ENCODE measurements around the gene PPP2R5C. TPM values are rescaled to one million over a fixed set of nuclear protein-coding genes. Genes with fewer than 3 reads are reported as not detected.
A peak's percentile ranks its signal among the peaks of the same experiment; 100 is the strongest.

The PPP2R5C gene
- total and polyA plus RNA-seq, 2 of the 8 experiments (the other 6 are each of a cell fraction or from before 2014, with no cell fraction given): 49.6 to 95.9 TPM

DNA sequence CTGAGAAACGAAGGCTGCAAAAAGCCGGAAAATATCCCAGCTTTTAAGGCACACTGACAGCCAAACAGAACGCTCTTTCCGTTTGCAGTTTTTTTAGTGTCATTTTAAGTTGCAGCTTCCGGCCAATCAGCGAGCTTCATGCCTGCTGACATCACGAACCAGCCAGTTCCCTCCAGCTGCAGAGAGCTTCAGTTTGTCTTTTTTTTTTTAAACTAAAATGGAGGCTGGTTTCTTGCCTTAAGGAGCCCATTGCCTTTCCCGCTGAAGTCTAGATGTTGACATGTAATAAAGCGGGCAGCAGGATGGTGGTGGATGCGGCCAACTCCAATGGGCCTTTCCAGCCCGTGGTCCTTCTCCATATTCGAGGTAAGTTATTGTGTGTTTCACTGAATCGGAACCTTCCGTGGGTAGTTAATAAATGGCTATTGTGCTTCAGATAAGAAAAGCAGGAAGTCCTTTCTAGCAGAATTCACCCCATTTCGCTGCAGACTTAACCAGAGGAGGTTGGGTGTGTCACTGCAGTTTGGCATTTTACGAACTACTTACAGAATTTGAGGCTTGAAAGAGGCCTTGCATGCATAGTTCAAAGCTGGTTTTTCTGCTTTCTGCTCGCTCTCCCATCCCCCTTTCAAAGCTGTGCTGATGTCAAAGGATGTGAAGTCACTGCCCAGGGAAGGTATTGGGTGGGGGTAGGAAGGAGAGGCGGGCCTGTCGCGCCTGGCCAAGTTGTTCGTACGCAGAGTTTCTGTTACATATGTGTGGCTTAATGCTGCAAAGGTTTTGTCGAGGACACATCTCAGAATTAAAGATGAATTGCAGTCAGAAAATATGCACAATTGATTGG is 48.4 kb downstream of the PPP2R5C start:
- peak; percentile 85 for FAIRE-seq
- CTCF ChIA-PET (ENCODE audit: partially characterized antibody): interaction anchor here (0.6 to 3.8 kb wide), 8 partner anchors 31 to 689 kb away, joined by 3 to 38 read pairs (median 4); no protein-coding TSS in a partner anchor
- H3K9ac ChIP-seq (replicated peaks in 1 of 4; ENCODE audit: extremely low read depth in 1 of 4, low read depth in 3 of 4, low read length in 3 of 4): peak overlapping the region; percentile 95 to 99 (median 98)
- no peak for TF ChIP-seq KDM1A (IDR thresholded peaks at IDR 0.05; ENCODE audit: borderline replicate concordance, low read length)
- no peak for TF ChIP-seq MAFK (IDR thresholded peaks at IDR 0.05; ENCODE audit: low read depth, low read length)
- peak; percentile 53; the same call in 1 of the 2 replicates for TF ChIP-seq CHD2 (IDR thresholded peaks at IDR 0.05; ENCODE audit: low read length)
- peak; percentile 74 to 87 for TF ChIP-seq POLR2A (IDR thresholded peaks at IDR 0.05; ENCODE audit: control extremely low read depth in 1 of 2, low read depth in 2 of 2, low read length in 2 of 2)
- TF ChIP-seq EZH2 (IDR thresholded peaks at IDR 0.05; ENCODE audit: low read depth, low read length, severe bottlenecking): no peak
- TF ChIP-seq ZNF274 (IDR thresholded peaks at IDR 0.05; ENCODE audit: borderline replicate concordance, extremely low read depth, low read length): no peak
- no peak for TF ChIP-seq TCF12 (IDR thresholded peaks at IDR 0.05; ENCODE audit: low read depth, low read length)
- no peak for TF ChIP-seq SIX5 (IDR thresholded peaks at IDR 0.05; ENCODE audit: low read depth, low read length)
- TF ChIP-seq RAD21 (IDR thresholded peaks at IDR 0.05 in 1 of 2, conservative IDR thresholded peaks at IDR 0.05 in 1 of 2; ENCODE audit: low read depth in 2 of 2, low read length in 2 of 2): no peak
- TF ChIP-seq GABPA (IDR thresholded peaks at IDR 0.05; ENCODE audit: borderline replicate concordance, insufficient read depth, low read length): no peak
- peak; percentile 66 for TF ChIP-seq TBP (IDR thresholded peaks at IDR 0.05; ENCODE audit: low read depth, low read length)
- TF ChIP-seq RFX5 (IDR thresholded peaks at IDR 0.05; ENCODE audit: borderline replicate concordance, low read depth, low read length): no peak

More for the DNA sequence above, 48.4 kb downstream of the PPP2R5C start:
- Histone ChIP-seq H2BK120ac (replicated peaks; ENCODE audit: low read depth, low read length) (no peak overlapping the region), H4K8ac (ENCODE audit: extremely low read depth, insufficient read depth, low read length) (peak overlapping the region; percentile 96; the same call in 1 of the 2 replicates), H3K36me3 (ENCODE audit: control insufficient read depth in 2 of 4, insufficient read depth in 4 of 4, low read length in 3 of 4) (no peaks in the 10 kb centered on the region), H2BK15ac (ENCODE audit: low read length) (no peak overlapping the region), H3K9me3 (ENCODE audit: insufficient read depth in 2 of 2, low read depth in 1 of 2, low read length in 1 of 2) (no peaks in the 10 kb centered on the region), H3K23ac (ENCODE audit: insufficient read length) (no peak overlapping the region), H3K27me3 (replicated peaks in 1 of 4; ENCODE audit: control insufficient read depth in 3 of 4, extremely low read depth in 1 of 4, insufficient read depth in 3 of 4, low read length in 3 of 4) (no peaks in the 10 kb centered on the region), H3K23me2 (ENCODE audit: low read depth, low read length) (no peaks in the 10 kb centered on the region), H2BK20ac (ENCODE audit: low read length) (no peak overlapping the region), H2AK5ac (ENCODE audit: low read depth, low read length) (0 out of 2 replicates have a peak overlapping the region, but pooled peaks have one; percentile 20), H3K56ac (replicated peaks; ENCODE audit: insufficient read length, low read depth, low read length) (peak overlapping the region; percentile 55), H2BK12ac (ENCODE audit: low read depth, low read length) (peak overlapping the region; percentile 88; the same call in 1 of the 2 replicates), H2BK5ac (ENCODE audit: low read depth, low read length) (peak overlapping the region; percentile 96), H3K79me1 (ENCODE audit: low read depth, low read length) (peaks cover 8% of the 10 kb centered on the region), H2AFZ (ENCODE audit: low read length) (peak overlapping the region; percentile 94), H3K4ac (replicated peaks; ENCODE audit: insufficient read length, low read depth, low read length) (no peak overlapping the region), H4K5ac (ENCODE audit: insufficient read length, low read depth, low read length) (peak overlapping the region; percentile 58), H3K79me2 (ENCODE audit: control insufficient read depth in 1 of 2, insufficient read depth in 2 of 2, low read length in 2 of 2) (peaks cover 18 to 47% of the 10 kb centered on the region in 2 experiments), H3K4me2 (ENCODE audit: insufficient read depth in 1 of 2, low read depth in 2 of 2, low read length in 2 of 2) (peak overlapping the region; percentile 81 to 84), H3K4me3 (ENCODE audit: extremely low read depth in 1 of 4, insufficient read depth in 2 of 4, low read depth in 3 of 4, low read length in 4 of 4) (peak overlapping the region; percentile 82 to 99 (median 91)), H3K4me1 (replicated peaks in 1 of 4; ENCODE audit: control insufficient read depth in 3 of 4, insufficient read depth in 4 of 4, low read length in 3 of 4) (peaks cover 0 to 10% (median 6%) of the 10 kb centered on the region in 4 experiments), H4K91ac (replicated peaks; ENCODE audit: insufficient read length, low read length) (no peak overlapping the region), H4K20me1 (replicated peaks in 1 of 2; ENCODE audit: control insufficient read depth in 1 of 2, insufficient read depth in 2 of 2, low read length in 2 of 2) (peaks cover 0 to 5% of the 10 kb centered on the region in 2 experiments), H3K18ac (ENCODE audit: extremely low read depth, low read length) (peak overlapping the region; percentile 98), H3K27ac (ENCODE audit: low read depth, low read length) (peak overlapping the region; percentile 98), H3K14ac (ENCODE audit: insufficient read length) (no peak overlapping the region)
- DNase-seq (ENCODE audit: low read depth in 1 of 2, low spot score in 2 of 2): peak; percentile 63 to 75
- POLR2A ChIA-PET (ENCODE audit: partially characterized antibody): interaction anchor here (0.6 to 2.5 kb wide), 15 partner anchors 9 to 155 kb away, joined by 3 to 13 read pairs (median 4); partner anchors contain the start of gene DYNC1H1
- WGBS, 2 experiments (ENCODE audit: extremely low coverage in 1 of 2, insufficient coverage in 1 of 2, insufficient read length in 1 of 2, insufficient replicate concordance in 2 of 2, low coverage in 1 of 2, low lambda C conversion rate in 2 of 2, missing lambda C conversion rate in 1 of 2): 1% methylated on average over 23 of the region's 23 CpGs; no CpG with 5 or more reads in 1 of the 2 experiments
